HEK293 (cell line): Measurements from ENCODE around the gene HAAO.

Experiments used
- CTCF ChIP-seq: fragments of 450-650 bp; formaldehyde crosslinking; IDR thresholded peaks from 2 replicates; pipeline ENCODE4 v1.5.1; 2016; ENCODE audit warnings: missing biosample characterization, missing genetic modification characterization
- PRDM2 ChIP-seq: fragments of 450-650 bp; formaldehyde crosslinking; IDR thresholded peaks from 2 replicates; pipeline ENCODE4 v1.5.1; 2016; ENCODE audit warnings: missing biosample characterization, missing genetic modification characterization, borderline replicate concordance
- SP3 ChIP-seq: fragments of 450-650 bp; formaldehyde crosslinking; IDR thresholded peaks from 2 replicates; pipeline ENCODE4 v1.5.1; 2016; ENCODE audit warnings: missing biosample characterization, missing genetic modification characterization
- YY1 ChIP-seq: fragments of 450-650 bp; formaldehyde crosslinking; IDR thresholded peaks from 2 replicates; pipeline ENCODE4 v1.5.1; 2018; ENCODE audit warnings: missing biosample characterization, missing genetic modification characterization
- ZNF146 ChIP-seq: fragments of 450-650 bp; formaldehyde crosslinking; IDR thresholded peaks from 2 replicates; pipeline ENCODE4 v1.5.1; 2016; ENCODE audit warnings: missing biosample characterization, missing genetic modification characterization
- ZNF639 ChIP-seq: fragments of 450-650 bp; formaldehyde crosslinking; IDR thresholded peaks from 2 replicates; pipeline ENCODE4 v1.5.1; 2016; ENCODE audit warnings: missing biosample characterization, missing genetic modification characterization
- ZSCAN16 ChIP-seq: fragments of 450-650 bp; formaldehyde crosslinking; IDR thresholded peaks from 2 replicates; pipeline ENCODE4 v1.5.1; 2016; ENCODE audit warnings: missing biosample characterization, missing genetic modification characterization
- ZSCAN23 ChIP-seq: fragments of 450-650 bp; formaldehyde crosslinking; IDR thresholded peaks from 2 replicates; pipeline ENCODE4 v1.5.1; 2016; ENCODE audit warnings: missing biosample characterization, missing genetic modification characterization
- TF ChIP-seq, protein P1 (sequence below): fragments of 450-650 bp; formaldehyde crosslinking; IDR thresholded peaks from 2 replicates; pipeline ENCODE4 v1.5.1; 2016; ENCODE audit warnings: missing biosample characterization, missing genetic modification characterization, low read depth
- TF ChIP-seq, protein P2 (sequence below): fragments of 450-650 bp; formaldehyde crosslinking; IDR thresholded peaks from 2 replicates; pipeline ENCODE4 v1.5.1; 2016; ENCODE audit warnings: missing biosample characterization, missing genetic modification characterization

- TF ChIP-seq PRDM2 (no peak), ZNF639 (tag by site-specific recombination) (no peak), CTCF (tag by site-specific recombination) (no peak), YY1 (tag by site-specific recombination) (no peak), ZNF146 (tag by site-specific recombination) (no peak), SP3 (tag by site-specific recombination) (no peak), ZSCAN23 (no peak), ZSCAN16 (tag by site-specific recombination) (no peak)
- TF ChIP-seq, protein P1, sequence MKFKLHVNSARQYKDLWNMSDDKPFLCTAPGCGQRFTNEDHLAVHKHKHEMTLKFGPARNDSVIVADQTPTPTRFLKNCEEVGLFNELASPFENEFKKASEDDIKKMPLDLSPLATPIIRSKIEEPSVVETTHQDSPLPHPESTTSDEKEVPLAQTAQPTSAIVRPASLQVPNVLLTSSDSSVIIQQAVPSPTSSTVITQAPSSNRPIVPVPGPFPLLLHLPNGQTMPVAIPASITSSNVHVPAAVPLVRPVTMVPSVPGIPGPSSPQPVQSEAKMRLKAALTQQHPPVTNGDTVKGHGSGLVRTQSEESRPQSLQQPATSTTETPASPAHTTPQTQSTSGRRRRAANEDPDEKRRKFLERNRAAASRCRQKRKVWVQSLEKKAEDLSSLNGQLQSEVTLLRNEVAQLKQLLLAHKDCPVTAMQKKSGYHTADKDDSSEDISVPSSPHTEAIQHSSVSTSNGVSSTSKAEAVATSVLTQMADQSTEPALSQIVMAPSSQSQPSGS, result no peak
- TF ChIP-seq, protein P2, sequence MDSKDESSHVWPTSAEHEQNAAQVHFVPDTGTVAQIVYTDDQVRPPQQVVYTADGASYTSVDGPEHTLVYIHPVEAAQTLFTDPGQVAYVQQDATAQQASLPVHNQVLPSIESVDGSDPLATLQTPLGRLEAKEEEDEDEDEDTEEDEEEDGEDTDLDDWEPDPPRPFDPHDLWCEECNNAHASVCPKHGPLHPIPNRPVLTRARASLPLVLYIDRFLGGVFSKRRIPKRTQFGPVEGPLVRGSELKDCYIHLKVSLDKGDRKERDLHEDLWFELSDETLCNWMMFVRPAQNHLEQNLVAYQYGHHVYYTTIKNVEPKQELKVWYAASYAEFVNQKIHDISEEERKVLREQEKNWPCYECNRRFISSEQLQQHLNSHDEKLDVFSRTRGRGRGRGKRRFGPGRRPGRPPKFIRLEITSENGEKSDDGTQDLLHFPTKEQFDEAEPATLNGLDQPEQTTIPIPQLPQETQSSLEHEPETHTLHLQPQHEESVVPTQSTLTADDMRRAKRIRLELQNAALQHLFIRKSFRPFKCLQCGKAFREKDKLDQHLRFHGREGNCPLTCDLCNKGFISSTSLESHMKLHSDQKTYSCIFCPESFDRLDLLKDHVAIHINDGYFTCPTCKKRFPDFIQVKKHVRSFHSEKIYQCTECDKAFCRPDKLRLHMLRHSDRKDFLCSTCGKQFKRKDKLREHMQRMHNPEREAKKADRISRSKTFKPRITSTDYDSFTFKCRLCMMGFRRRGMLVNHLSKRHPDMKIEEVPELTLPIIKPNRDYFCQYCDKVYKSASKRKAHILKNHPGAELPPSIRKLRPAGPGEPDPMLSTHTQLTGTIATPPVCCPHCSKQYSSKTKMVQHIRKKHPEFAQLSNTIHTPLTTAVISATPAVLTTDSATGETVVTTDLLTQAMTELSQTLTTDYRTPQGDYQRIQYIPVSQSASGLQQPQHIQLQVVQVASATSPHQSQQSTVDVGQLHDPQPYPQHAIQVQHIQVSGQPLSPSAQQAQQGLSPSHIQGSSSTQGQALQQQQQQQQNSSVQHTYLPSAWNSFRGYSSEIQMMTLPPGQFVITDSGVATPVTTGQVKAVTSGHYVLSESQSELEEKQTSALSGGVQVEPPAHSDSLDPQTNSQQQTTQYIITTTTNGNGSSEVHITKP (tag by site-specific recombination), result no peak
Measured at GRCh38 chr2:42801381-42801780, 9.0 kb upstream of the HAAO start.
